NCI-H1092 treated with DMSO at 0.1 percent for 48 hours (cell line): Measurements from ENCODE around the gene RIT2.

Experiments
- DNase-seq: peaks from one replicate; lab custom pipeline; 2025; lab: John Stamatoyannopoulos, UW

Gene RIT2

GRCh38 chr18:43115076-43115921 lies at the start of gene RIT2:
Gene RIT2 (minus strand): TSS chr18:43115685.
- peak; percentile 68 for DNase-seq

GRCh38 chr18:43161528-43161927 lies 46.0 kb upstream of the RIT2 start:
- no peak for DNase-seq

GRCh38 chr18:43160509-43160908 lies 45.0 kb upstream of the RIT2 start:
- no peak for DNase-seq

- DNase-seq = no peak
Measured at GRCh38 chr18:43159926-43160325, 44.4 kb upstream of the RIT2 start.

- DNase-seq = peak; percentile 82
Measured at GRCh38 chr18:43159086-43159770, 43.7 kb upstream of the RIT2 start.

GRCh38 chr18:43158381-43158780 lies 42.9 kb upstream of the RIT2 start:
- no peak for DNase-seq

GRCh38 chr18:43155842-43156241 lies 40.4 kb upstream of the RIT2 start:
- DNase-seq = no peak

GRCh38 chr18:43148231-43148630 lies 32.7 kb upstream of the RIT2 start:
- no peak for DNase-seq

- no peak for DNase-seq
Measured at GRCh38 chr18:43141208-43141607, 25.7 kb upstream of the RIT2 start.

GRCh38 chr18:43139288-43139946 lies 23.9 kb upstream of the RIT2 start:
- DNase-seq = no peak

GRCh38 chr18:43134876-43135275 lies 19.4 kb upstream of the RIT2 start:
- no peak for DNase-seq

- DNase-seq = no peak
Measured at GRCh38 chr18:43130716-43131260, 15.3 kb upstream of the RIT2 start.

GRCh38 chr18:43129946-43130524 lies 14.6 kb upstream of the RIT2 start:
- peak; percentile 25 for DNase-seq

- no peak for DNase-seq
Measured at GRCh38 chr18:43125471-43125870, 10.0 kb upstream of the RIT2 start.

GRCh38 chr18:43122955-43123354 lies 7.5 kb upstream of the RIT2 start:
- DNase-seq = no peak

GRCh38 chr18:43116699-43117294 lies 1.3 kb upstream of the RIT2 start:
- no peak for DNase-seq

GRCh38 chr18:43113220-43113895 lies 2.1 kb downstream of the RIT2 start:
- DNase-seq = no peak

GRCh38 chr18:43108882-43109281 lies 6.6 kb downstream of the RIT2 start:
- DNase-seq = no peak

GRCh38 chr18:43108469-43108868 lies 7.0 kb downstream of the RIT2 start:
- no peak for DNase-seq

- DNase-seq = no peak
Measured at GRCh38 chr18:43093646-43094045, 21.8 kb downstream of the RIT2 start.

GRCh38 chr18:43092539-43092938 lies 22.9 kb downstream of the RIT2 start:
- no peak for DNase-seq
